H54 (cell line): ENCODE results near the gene CLP1.
"Not testable (repeated sequence)": the region's sequence is repeated elsewhere in the genome, so short reads cannot be mapped to it uniquely, and the experiment has no call there.

Source experiments
- DNase-seq: peaks from one replicate; pipeline ENCODE4 v3.0.0; 2011; ENCODE audit warnings: low spot score, mixed read lengths; ENCODE audit not compliant: insufficient read length
- FAIRE-seq: peaks from 3 replicates; lab custom pipeline; 2011; peaks lifted over from hg19 to GRCh38; lab: Jason Lieb, UNC
- POLR2A ChIP-seq: IDR thresholded peaks from 2 replicates; pipeline ENCODE4 v1.6.1; 2011; ENCODE audit warnings: low read depth, mild to moderate bottlenecking, low read length

CLP1 gene

GRCh38 chr11:57704932-57705331, 47.4 kb downstream of the CLP1 start:
- no peak for TF ChIP-seq POLR2A
- FAIRE-seq: no peak
- no peak for DNase-seq

DNA sequence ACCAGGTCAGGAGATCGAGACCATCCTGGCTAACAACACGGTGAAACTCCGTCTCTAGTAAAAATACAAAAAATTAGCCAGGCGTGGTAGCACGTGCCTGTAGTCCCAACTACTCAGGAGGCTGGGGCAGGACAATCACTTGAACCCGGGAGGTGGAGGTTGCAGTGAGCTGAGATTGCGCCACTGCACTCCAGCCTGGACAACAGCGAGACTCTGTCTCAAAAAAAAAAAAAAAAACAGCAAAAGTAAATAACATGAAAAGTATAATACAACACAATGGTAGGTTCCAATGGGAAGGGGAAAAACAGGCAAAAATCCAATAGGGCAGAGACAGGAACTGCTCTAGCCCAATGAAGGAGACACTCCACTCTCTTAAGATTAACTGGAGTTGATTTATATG, 47.9 kb downstream of the CLP1 start:
- not testable (repeated sequence) for DNase-seq, FAIRE-seq

DNA sequence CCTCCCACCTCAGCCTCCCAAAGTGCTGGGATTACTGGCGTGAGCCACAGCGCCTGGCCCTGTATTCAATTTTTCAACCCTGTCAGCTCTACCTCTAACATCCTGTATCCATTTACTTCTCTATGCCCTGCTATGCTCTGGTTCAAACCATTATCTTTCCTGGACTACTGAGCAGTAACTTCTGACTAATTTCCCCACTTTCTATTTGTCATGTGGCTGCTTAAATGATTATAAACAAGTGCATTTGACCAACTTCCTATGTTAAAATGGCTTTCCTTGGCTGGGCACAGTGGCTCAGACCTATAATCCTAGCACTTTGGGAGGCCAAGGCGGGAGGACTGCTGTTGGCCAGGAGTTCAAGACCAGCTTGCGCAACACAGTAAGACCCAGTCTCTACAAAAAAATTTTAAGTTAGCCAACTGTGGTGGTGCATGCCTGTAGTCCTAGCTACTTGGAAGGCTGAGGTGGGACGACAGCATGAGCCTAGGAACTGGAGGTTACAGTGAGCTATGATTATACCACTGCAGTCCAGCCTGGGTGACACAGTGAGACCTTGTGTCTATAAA, 52.3 kb downstream of the CLP1 start:
- FAIRE-seq (no peak), DNase-seq (no peak)
- TF ChIP-seq POLR2A: no peak
